ENCODE results near the gene DLGAP1.

DNA sequence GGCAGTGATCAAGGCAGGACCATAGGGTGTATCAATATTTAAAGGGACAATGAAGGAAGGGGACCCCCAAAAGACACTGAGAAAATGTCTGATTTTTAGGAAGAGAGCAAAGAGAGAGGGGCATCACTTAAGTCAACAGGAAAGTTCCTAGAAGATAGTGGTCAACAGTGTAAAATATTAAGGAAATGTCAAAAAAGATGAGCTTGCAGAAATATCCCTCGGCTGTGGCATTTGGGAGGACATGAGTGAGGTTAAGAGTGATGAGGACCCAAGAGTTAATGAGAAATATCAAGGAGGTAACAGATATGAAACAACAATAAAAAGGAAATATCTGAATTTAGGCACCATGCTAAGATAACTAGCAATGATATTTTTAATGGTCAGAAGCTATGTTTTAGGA is 665.6 kb downstream of the DLGAP1 start:
- no peak for TF ChIP-seq CTCF (conservative IDR thresholded peaks at IDR 0.05; ENCODE audit: low read depth in 2 of 2)
- TF ChIP-seq EZH2phosphoT487 (IDR thresholded peaks at IDR 0.05; ENCODE audit: unreplicated experiment) = no peak
- TF ChIP-seq EZH2 (IDR thresholded peaks at IDR 0.05; ENCODE audit: low read depth, unreplicated experiment) = no peak
- no peak for TF ChIP-seq ZNF462 (CRISPR knock-in tag; IDR thresholded peaks at IDR 0.05)
- TF ChIP-seq ETS1 (IDR thresholded peaks at IDR 0.05) = no peak
- TF ChIP-seq NANOG (IDR thresholded peaks at IDR 0.05; ENCODE audit: borderline replicate concordance) = no peak
- no peak for TF ChIP-seq POLR2AphosphoS5 (IDR thresholded peaks at IDR 0.05; ENCODE audit: low read depth)
- TF ChIP-seq, protein P1, sequence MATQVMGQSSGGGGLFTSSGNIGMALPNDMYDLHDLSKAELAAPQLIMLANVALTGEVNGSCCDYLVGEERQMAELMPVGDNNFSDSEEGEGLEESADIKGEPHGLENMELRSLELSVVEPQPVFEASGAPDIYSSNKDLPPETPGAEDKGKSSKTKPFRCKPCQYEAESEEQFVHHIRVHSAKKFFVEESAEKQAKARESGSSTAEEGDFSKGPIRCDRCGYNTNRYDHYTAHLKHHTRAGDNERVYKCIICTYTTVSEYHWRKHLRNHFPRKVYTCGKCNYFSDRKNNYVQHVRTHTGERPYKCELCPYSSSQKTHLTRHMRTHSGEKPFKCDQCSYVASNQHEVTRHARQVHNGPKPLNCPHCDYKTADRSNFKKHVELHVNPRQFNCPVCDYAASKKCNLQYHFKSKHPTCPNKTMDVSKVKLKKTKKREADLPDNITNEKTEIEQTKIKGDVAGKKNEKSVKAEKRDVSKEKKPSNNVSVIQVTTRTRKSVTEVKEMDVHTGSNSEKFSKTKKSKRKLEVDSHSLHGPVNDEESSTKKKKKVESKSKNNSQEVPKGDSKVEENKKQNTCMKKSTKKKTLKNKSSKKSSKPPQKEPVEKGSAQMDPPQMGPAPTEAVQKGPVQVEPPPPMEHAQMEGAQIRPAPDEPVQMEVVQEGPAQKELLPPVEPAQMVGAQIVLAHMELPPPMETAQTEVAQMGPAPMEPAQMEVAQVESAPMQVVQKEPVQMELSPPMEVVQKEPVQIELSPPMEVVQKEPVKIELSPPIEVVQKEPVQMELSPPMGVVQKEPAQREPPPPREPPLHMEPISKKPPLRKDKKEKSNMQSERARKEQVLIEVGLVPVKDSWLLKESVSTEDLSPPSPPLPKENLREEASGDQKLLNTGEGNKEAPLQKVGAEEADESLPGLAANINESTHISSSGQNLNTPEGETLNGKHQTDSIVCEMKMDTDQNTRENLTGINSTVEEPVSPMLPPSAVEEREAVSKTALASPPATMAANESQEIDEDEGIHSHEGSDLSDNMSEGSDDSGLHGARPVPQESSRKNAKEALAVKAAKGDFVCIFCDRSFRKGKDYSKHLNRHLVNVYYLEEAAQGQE (IDR thresholded peaks at IDR 0.05; ENCODE audit: unreplicated experiment) = no peak
- TF ChIP-seq JUNB (IDR thresholded peaks at IDR 0.05; ENCODE audit: unreplicated experiment) = no peak
- TF ChIP-seq CREB1 (CRISPR knock-in tag; IDR thresholded peaks at IDR 0.05; ENCODE audit: low read depth) = no peak
- no peak for TF ChIP-seq ZNF114 (CRISPR knock-in tag; IDR thresholded peaks at IDR 0.05)

Measured in GM23338 (cell line).